ENCODE data around the gene FOXP1.

FOXP1 gene

GRCh38 chr3:71600646-71601288 is 17.2 kb upstream of the FOXP1 start:
- no peaks in the 10 kb centered on the region; the same call in 1 of the 2 replicates for H3K9me3 ChIP-seq (ENCODE audit: control insufficient read depth, insufficient read depth, low read length)
- H3K36me3 ChIP-seq (ENCODE audit: insufficient read depth, low read length), result no peaks in the 10 kb centered on the region
- no peak overlapping the region for H3K9ac ChIP-seq (ENCODE audit: low read depth, low read length)
- no peaks in the 10 kb centered on the region for H3K4me1 ChIP-seq (ENCODE audit: insufficient read depth, low read length)

- H3K9ac ChIP-seq (ENCODE audit: low read depth, low read length), result no peak overlapping the region
- no peaks in the 10 kb centered on the region for H3K4me1 ChIP-seq (ENCODE audit: insufficient read depth, low read length)
- H3K36me3 ChIP-seq (ENCODE audit: insufficient read depth, low read length), result no peaks in the 10 kb centered on the region
- no peaks in the 10 kb centered on the region; the same call in 1 of the 2 replicates for H3K9me3 ChIP-seq (ENCODE audit: control insufficient read depth, insufficient read depth, low read length)
Observed at GRCh38 chr3:71599416-71599815, 15.9 kb upstream of the FOXP1 start.

DNA sequence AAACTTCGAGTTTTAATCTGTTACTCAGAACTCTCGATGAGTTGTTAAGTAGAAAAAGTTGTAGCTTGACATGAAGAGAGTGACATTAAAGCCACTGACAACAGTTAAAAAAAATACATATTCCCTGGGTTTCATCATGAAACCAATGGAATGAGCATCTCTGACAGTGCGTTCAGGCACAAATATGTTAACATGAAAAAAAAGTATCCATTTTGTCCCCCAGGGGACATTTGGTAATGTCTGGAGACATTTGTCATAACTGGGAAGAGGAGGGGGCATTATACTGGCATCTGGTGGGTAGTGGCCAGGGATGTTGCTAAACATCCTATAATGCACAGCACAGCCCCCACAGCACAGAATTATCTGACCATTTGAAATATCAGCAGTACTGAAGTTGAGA is 14.8 kb upstream of the FOXP1 start:
- H3K4me1 ChIP-seq (ENCODE audit: insufficient read depth, low read length), result no peaks in the 10 kb centered on the region
- H3K9ac ChIP-seq (ENCODE audit: low read depth, low read length), result no peak overlapping the region
- H3K36me3 ChIP-seq (ENCODE audit: insufficient read depth, low read length), result no peaks in the 10 kb centered on the region
- no peaks in the 10 kb centered on the region; the same call in 1 of the 2 replicates for H3K9me3 ChIP-seq (ENCODE audit: control insufficient read depth, insufficient read depth, low read length)

DNA sequence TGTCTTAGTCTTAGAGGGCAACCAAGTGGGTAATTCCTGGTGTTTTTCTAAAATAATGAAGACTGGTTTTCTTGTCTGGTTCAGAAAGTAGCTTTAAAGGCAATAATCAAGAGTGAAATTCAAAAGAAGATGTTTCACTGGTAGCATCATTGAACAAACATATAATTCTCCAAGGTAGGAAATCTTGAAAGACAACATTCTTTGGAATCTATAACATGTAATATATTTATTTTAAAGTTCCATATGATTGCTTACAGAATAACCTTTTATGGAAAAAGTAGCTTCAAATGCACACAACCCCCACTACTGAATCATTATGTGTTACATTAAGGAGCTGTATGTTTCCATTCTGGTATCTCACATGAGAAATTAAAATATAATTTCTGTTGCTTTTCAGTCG is 13.8 kb upstream of the FOXP1 start:
- H3K9ac ChIP-seq (ENCODE audit: low read depth, low read length), result no peak overlapping the region
- no peaks in the 10 kb centered on the region; the same call in 1 of the 2 replicates for H3K9me3 ChIP-seq (ENCODE audit: control insufficient read depth, insufficient read depth, low read length)
- H3K4me1 ChIP-seq (ENCODE audit: insufficient read depth, low read length), result no peaks in the 10 kb centered on the region
- no peaks in the 10 kb centered on the region for H3K36me3 ChIP-seq (ENCODE audit: insufficient read depth, low read length)

GRCh38 chr3:71593106-71593505 is 9.6 kb upstream of the FOXP1 start:
- Histone ChIP-seq H3K9me3 (ENCODE audit: control insufficient read depth, insufficient read depth, low read length) (no peaks in the 10 kb centered on the region; the same call in 1 of the 2 replicates), H3K4me1 (ENCODE audit: insufficient read depth, low read length) (no peaks in the 10 kb centered on the region), H3K9ac (ENCODE audit: low read depth, low read length) (no peak overlapping the region), H3K36me3 (ENCODE audit: insufficient read depth, low read length) (no peaks in the 10 kb centered on the region)

- no peak overlapping the region for H3K9ac ChIP-seq (ENCODE audit: low read depth, low read length)
- no peaks in the 10 kb centered on the region; the same call in 1 of the 2 replicates for H3K9me3 ChIP-seq (ENCODE audit: control insufficient read depth, insufficient read depth, low read length)
- H3K36me3 ChIP-seq (ENCODE audit: insufficient read depth, low read length), result no peaks in the 10 kb centered on the region
- no peaks in the 10 kb centered on the region for H3K4me1 ChIP-seq (ENCODE audit: insufficient read depth, low read length)
Observed at GRCh38 chr3:71591101-71591500, 7.6 kb upstream of the FOXP1 start.

DNA sequence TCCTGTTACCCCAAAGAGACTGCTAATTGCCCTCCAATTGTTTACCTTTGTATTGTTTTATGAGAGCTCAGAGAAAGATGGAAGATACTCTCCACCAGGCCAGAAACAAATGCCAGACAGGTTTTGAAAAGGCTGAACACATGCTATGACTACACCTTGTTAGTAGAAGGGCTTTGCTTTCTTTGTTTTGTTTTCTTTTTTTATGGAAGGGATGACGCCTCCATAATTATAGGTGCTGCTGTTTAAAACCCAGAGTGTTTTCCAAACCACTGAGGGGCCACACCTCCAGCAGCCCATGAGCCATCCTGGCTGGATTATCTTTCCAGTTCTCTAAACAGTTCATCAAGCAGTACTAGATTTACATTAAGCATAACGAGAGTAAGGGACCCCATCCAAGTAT is 5.6 kb upstream of the FOXP1 start:
- Histone ChIP-seq H3K4me1 (ENCODE audit: insufficient read depth, low read length) (no peaks in the 10 kb centered on the region), H3K36me3 (ENCODE audit: insufficient read depth, low read length) (no peaks in the 10 kb centered on the region), H3K9ac (ENCODE audit: low read depth, low read length) (no peak overlapping the region), H3K9me3 (ENCODE audit: control insufficient read depth, insufficient read depth, low read length) (no peaks in the 10 kb centered on the region)

- no peaks in the 10 kb centered on the region for H3K4me1 ChIP-seq (ENCODE audit: insufficient read depth, low read length)
- no peak overlapping the region for H3K9ac ChIP-seq (ENCODE audit: low read depth, low read length)
- H3K36me3 ChIP-seq (ENCODE audit: insufficient read depth, low read length), result no peaks in the 10 kb centered on the region
- H3K9me3 ChIP-seq (ENCODE audit: control insufficient read depth, insufficient read depth, low read length), result no peaks in the 10 kb centered on the region
Observed at GRCh38 chr3:71587958-71588357, 4.4 kb upstream of the FOXP1 start.

DNA sequence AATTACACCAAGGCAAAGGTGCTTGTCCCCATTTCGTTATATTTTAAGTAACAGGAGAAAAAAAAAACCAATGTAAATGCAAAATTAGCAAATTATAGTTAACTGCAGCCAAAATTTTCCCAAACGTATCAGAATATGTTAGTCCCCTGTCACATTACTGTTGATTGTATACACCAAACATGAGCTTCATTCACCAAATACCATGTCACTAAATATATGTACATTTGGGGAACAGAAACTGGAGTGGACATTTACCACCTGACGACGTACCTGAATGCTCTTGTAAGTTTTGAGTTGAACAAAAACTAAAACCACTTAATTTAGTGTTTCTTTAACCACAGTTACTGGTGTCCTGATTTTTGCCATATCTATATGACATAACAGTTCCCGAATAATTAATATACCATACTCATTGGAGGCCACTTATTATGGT is 3.3 kb upstream of the FOXP1 start:
- Histone ChIP-seq H3K9ac (ENCODE audit: low read depth, low read length) (no peak overlapping the region), H3K9me3 (ENCODE audit: control insufficient read depth, insufficient read depth, low read length) (no peaks in the 10 kb centered on the region), H3K36me3 (ENCODE audit: insufficient read depth, low read length) (no peaks in the 10 kb centered on the region), H3K4me1 (ENCODE audit: insufficient read depth, low read length) (no peaks in the 10 kb centered on the region)

- no peaks in the 10 kb centered on the region for H3K9me3 ChIP-seq (ENCODE audit: control insufficient read depth, insufficient read depth, low read length)
- H3K9ac ChIP-seq (ENCODE audit: low read depth, low read length), result no peak overlapping the region
- H3K36me3 ChIP-seq (ENCODE audit: insufficient read depth, low read length), result no peaks in the 10 kb centered on the region
Observed at GRCh38 chr3:71585887-71586809, 2.6 kb upstream of the FOXP1 start.

GRCh38 chr3:71585131-71585530 is 1.6 kb upstream of the FOXP1 start:
- Histone ChIP-seq H3K4me1 (ENCODE audit: insufficient read depth, low read length) (no peaks in the 10 kb centered on the region), H3K9ac (ENCODE audit: low read depth, low read length) (no peak overlapping the region; the same call in 1 of the 2 replicates), H3K36me3 (ENCODE audit: insufficient read depth, low read length) (no peaks in the 10 kb centered on the region), H3K9me3 (ENCODE audit: control insufficient read depth, insufficient read depth, low read length) (no peaks in the 10 kb centered on the region)

More at GRCh38 chr3:71585887-71586809, 2.6 kb upstream of the FOXP1 start:
- no peaks in the 10 kb centered on the region for H3K4me1 ChIP-seq (ENCODE audit: insufficient read depth, low read length)

DNA sequence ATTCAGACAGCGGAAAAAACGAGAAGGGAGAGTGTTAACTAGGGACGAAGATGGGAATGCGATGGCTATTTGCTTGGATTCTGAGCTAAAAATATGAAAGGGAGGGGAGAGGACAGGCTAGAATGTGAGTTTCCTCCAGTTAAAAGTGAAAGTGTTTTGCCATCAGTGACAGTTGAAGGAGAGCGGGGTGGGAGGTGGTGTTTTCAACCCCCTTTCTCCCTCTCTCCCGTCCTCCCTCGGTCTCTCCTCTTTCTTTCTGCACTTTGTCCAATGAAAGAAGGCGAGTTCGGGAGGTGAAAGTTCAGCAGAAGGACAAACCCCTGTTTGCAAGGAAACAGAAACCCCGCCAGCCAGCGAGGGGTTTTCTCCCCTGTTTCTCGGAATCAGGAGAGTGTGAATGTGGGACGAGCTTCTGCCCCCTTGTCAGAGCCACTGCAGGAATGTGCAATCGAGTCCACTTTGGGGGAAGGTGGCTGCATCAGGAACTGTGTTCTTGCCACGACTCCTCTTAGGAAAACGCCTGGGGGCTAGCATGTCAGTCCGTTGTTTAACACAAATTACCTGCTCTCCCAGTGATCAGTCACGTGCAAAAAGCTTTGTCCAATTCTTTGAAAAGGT is 975 bp upstream of the FOXP1 start:
- H3K36me3 ChIP-seq (ENCODE audit: insufficient read depth, low read length), result no peaks in the 10 kb centered on the region
- no peaks in the 10 kb centered on the region for H3K9me3 ChIP-seq (ENCODE audit: control insufficient read depth, insufficient read depth, low read length)
- H3K4me1 ChIP-seq (ENCODE audit: insufficient read depth, low read length), result peaks cover 5% of the 10 kb centered on the region; the same call in 1 of the 2 replicates
- peak overlapping the region; percentile 81 for H3K9ac ChIP-seq (ENCODE audit: low read depth, low read length)

GRCh38 chr3:71582612-71583565 is 639 bp downstream of the FOXP1 start:
- Histone ChIP-seq H3K9me3 (ENCODE audit: control insufficient read depth, insufficient read depth, low read length) (no peaks in the 10 kb centered on the region), H3K9ac (ENCODE audit: low read depth, low read length) (peak overlapping the region; percentile 91), H3K4me1 (ENCODE audit: insufficient read depth, low read length) (peaks cover 6% of the 10 kb centered on the region; the same call in 1 of the 2 replicates), H3K36me3 (ENCODE audit: insufficient read depth, low read length) (no peaks in the 10 kb centered on the region)
